DND-41 (cell line): ENCODE data around the gene BEND4.

Experiments
- EZH2 ChIP-seq: IDR thresholded peaks from 3 replicates; pipeline ENCODE4 v1.6.1; 2012; ENCODE audit warnings: borderline replicate concordance, low read depth, mild to moderate bottlenecking, moderate library complexity, low read length, inconsistent platforms; ENCODE audit not compliant: severe bottlenecking
- TF ChIP-seq, protein P1 (sequence below): IDR thresholded peaks from 2 replicates; pipeline ENCODE4 v1.5.1; 2012; ENCODE audit warnings: borderline replicate concordance, low read length, moderate library complexity, mild to moderate bottlenecking; ENCODE audit not compliant: poor library complexity, severe bottlenecking; ENCODE audit errors: extremely low read depth

GRCh38 chr4:42133006-42133405 lies 19.4 kb downstream of the BEND4 start:
- TF ChIP-seq, protein P1, sequence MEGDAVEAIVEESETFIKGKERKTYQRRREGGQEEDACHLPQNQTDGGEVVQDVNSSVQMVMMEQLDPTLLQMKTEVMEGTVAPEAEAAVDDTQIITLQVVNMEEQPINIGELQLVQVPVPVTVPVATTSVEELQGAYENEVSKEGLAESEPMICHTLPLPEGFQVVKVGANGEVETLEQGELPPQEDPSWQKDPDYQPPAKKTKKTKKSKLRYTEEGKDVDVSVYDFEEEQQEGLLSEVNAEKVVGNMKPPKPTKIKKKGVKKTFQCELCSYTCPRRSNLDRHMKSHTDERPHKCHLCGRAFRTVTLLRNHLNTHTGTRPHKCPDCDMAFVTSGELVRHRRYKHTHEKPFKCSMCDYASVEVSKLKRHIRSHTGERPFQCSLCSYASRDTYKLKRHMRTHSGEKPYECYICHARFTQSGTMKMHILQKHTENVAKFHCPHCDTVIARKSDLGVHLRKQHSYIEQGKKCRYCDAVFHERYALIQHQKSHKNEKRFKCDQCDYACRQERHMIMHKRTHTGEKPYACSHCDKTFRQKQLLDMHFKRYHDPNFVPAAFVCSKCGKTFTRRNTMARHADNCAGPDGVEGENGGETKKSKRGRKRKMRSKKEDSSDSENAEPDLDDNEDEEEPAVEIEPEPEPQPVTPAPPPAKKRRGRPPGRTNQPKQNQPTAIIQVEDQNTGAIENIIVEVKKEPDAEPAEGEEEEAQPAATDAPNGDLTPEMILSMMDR = no peak
- no peak for TF ChIP-seq EZH2
